Posterior cingulate gyrus (tissue), 11 donors: Measurements from ENCODE around the gene TMPRSS9.
A peak's percentile ranks its signal among the peaks of the same experiment; 100 is the strongest.

ENCODE experiments used
- DNase-seq, 10 donors: peaks; one replicate each; pipeline versions ENCODE4 v3.0.0 to v3.0.0-alpha.2; 2020 to 2021; ENCODE audit warnings: mixed read lengths in 3 of 10
- intact Hi-C: fragments of 100-400 bp; cut with DNase I; formaldehyde crosslinking; loops from one replicate; pipeline ENCODE4 v1.15.1; 2023

Gene TMPRSS9

GRCh38 chr19:2427429-2428320 lies 67.6 kb downstream of the TMPRSS9 start, which contains the start of gene TIMM13:
Gene TIMM13, minus strand, starts transcription at chr19:2427586. Its CDS starts 53 bp downstream, at chr19:2427533.
- peak; percentile 93 to 100 (median 96) for DNase-seq
- intact Hi-C loops: no loop called here

- intact Hi-C loops: no loop called here
Observed at GRCh38 chr19:2428321-2428690, 68.2 kb downstream of the TMPRSS9 start.

GRCh38 chr19:2428756-2429711 lies 69.0 kb downstream of the TMPRSS9 start:
- intact Hi-C loops: no loop called here
- peak in 2 of 10 donors; percentile 65 to 81 for DNase-seq

More at GRCh38 chr19:2428321-2428690, 68.2 kb downstream of the TMPRSS9 start:
- peak in 8 of 10 donors; percentile 24 to 92 (median 53) for DNase-seq

GRCh38 chr19:2429917-2430535 lies 70.0 kb downstream of the TMPRSS9 start:
- intact Hi-C loops: no loop called here
- peak in 1 of 10 donors; percentile 44 for DNase-seq

- intact Hi-C loops: no loop called here
- DNase-seq: no peak
Observed at GRCh38 chr19:2431318-2432055, 71.4 kb downstream of the TMPRSS9 start.

- DNase-seq: no peak
- intact Hi-C loops: no loop called here
Observed at GRCh38 chr19:2432131-2432848, 72.2 kb downstream of the TMPRSS9 start.

GRCh38 chr19:2433854-2434253 lies 73.8 kb downstream of the TMPRSS9 start:
- intact Hi-C loops: no loop called here
- DNase-seq: no peak

- intact Hi-C loops: no loop called here
- no peak for DNase-seq
Observed at GRCh38 chr19:2434267-2434666, 74.2 kb downstream of the TMPRSS9 start.

GRCh38 chr19:2434721-2435265 lies 74.7 kb downstream of the TMPRSS9 start:
- intact Hi-C loops: no loop called here
- DNase-seq: no peak

GRCh38 chr19:2436384-2436783 lies 76.3 kb downstream of the TMPRSS9 start:
- DNase-seq: no peak
- intact Hi-C loops: no loop called here

- intact Hi-C loops: no loop called here
- DNase-seq: no peak
Observed at GRCh38 chr19:2436926-2437325, 76.9 kb downstream of the TMPRSS9 start.

- intact Hi-C loops: no loop called here
Observed at GRCh38 chr19:2438178-2438577, 78.1 kb downstream of the TMPRSS9 start.

GRCh38 chr19:2440515-2440914 lies 80.5 kb downstream of the TMPRSS9 start:
- DNase-seq: no peak
- intact Hi-C loops: no loop called here

More at GRCh38 chr19:2438178-2438577, 78.1 kb downstream of the TMPRSS9 start:
- no peak for DNase-seq

GRCh38 chr19:2441096-2441752 lies 81.2 kb downstream of the TMPRSS9 start:
- intact Hi-C loops: no loop called here
- peak in 1 of 10 donors; percentile 63 for DNase-seq

- DNase-seq: no peak
- intact Hi-C loops: no loop called here
Observed at GRCh38 chr19:2443116-2443784, 83.2 kb downstream of the TMPRSS9 start.

- intact Hi-C loops: no loop called here
- peak in 1 of 10 donors; percentile 52 for DNase-seq
Observed at GRCh38 chr19:2443785-2444182, 83.7 kb downstream of the TMPRSS9 start.

GRCh38 chr19:2444251-2445002 lies 84.4 kb downstream of the TMPRSS9 start:
- peak in 1 of 10 donors; percentile 68 for DNase-seq
- intact Hi-C loops: no loop called here
